IMR-90 (cell line): ENCODE measurements around the gene S100A4. TPM values are rescaled to one million over a fixed set of nuclear protein-coding genes. Genes with fewer than 3 reads are reported as not detected.

Experiments used
- ATAC-seq: fragments of 200-7000 bp; cut with Tn5 transposase; 2 replicates; pipeline ENCODE4 v1.9.1; 2020; ENCODE audit warnings: low read depth, mild to moderate bottlenecking, moderate library complexity
- BruUV-seq: library from RNA; stranded (reverse); fragments of 400-500 nt; replicated peaks from 2 replicates; lab custom pipeline; 2021; lab: Mats Ljungman, UMichigan
- CTCF ChIA-PET: fragments of 300-600 bp; formaldehyde crosslinking; extraction: SDS; loops from one replicate; lab custom pipeline; 2021; ENCODE audit warnings: antibody characterized with exemption; lab: Yijun Ruan, JAX
- POLR2A ChIA-PET: fragments of 300-600 bp; sonication (Branson Sonifier 250); formaldehyde crosslinking; loops from one replicate; lab custom pipeline; 2022; ENCODE audit warnings: antibody characterized with exemption; ENCODE audit not compliant: unreplicated experiment; lab: Charles Lee
- DNase-seq: peaks from one replicate; pipeline ENCODE4 v3.0.0; 2013
- H2AFZ ChIP-seq: replicated peaks from 2 replicates; pipeline ENCODE3; 2013; ENCODE audit warnings: low read length, mild to moderate bottlenecking; ENCODE audit not compliant: poor library complexity
- H2AK5ac ChIP-seq: 2 replicates; pipeline ENCODE4 v1.6.1; 2013; ENCODE audit warnings: low read depth, low read length, inconsistent platforms
- H2AK9ac ChIP-seq: replicated peaks from 2 replicates; pipeline ENCODE3; 2013; ENCODE audit warnings: mild to moderate bottlenecking, low read depth, low read length, moderate library complexity; ENCODE audit not compliant: poor library complexity
- H2BK120ac ChIP-seq: 2 replicates; pipeline ENCODE4 v1.6.1; 2013; ENCODE audit warnings: low read depth, low read length, inconsistent platforms
- H2BK15ac ChIP-seq: 3 replicates; pipeline ENCODE4 v1.6.1; 2013; ENCODE audit warnings: low read depth, low read length, inconsistent platforms
- H2BK20ac ChIP-seq: 2 replicates; pipeline ENCODE4 v1.6.1; 2013; ENCODE audit warnings: low read depth, mild to moderate bottlenecking, inconsistent platforms, low read length, moderate library complexity
- H2BK5ac ChIP-seq: 2 replicates; pipeline ENCODE4 v1.6.1; 2013; ENCODE audit warnings: mild to moderate bottlenecking, low read depth, low read length, inconsistent platforms; ENCODE audit not compliant: poor library complexity, severe bottlenecking
- H3K14ac ChIP-seq: replicated peaks from 2 replicates; pipeline ENCODE4 v1.6.1; 2013; ENCODE audit warnings: low read depth, low read length, inconsistent platforms
- H3K18ac ChIP-seq: 2 replicates; pipeline ENCODE4 v1.6.1; 2013; ENCODE audit warnings: low read depth, low read length, control low read depth
- H3K23ac ChIP-seq: 2 replicates; pipeline ENCODE4 v1.6.1; 2013; ENCODE audit warnings: low read depth, low read length, inconsistent platforms
- H3K27ac ChIP-seq: 2 replicates; pipeline ENCODE4 v1.5.1; 2013; ENCODE audit warnings: mild to moderate bottlenecking, control low read depth, low read length; ENCODE audit not compliant: insufficient read depth
- H3K27me3 ChIP-seq: 2 replicates; pipeline ENCODE4 v1.6.1; 2013; ENCODE audit warnings: low read length; ENCODE audit not compliant: control insufficient read depth, insufficient read depth
- H3K36me3 ChIP-seq: 2 replicates; pipeline ENCODE4 v1.6.1; 2013; ENCODE audit warnings: low read length, mixed read lengths; ENCODE audit not compliant: control insufficient read depth, insufficient read depth
- H3K4ac ChIP-seq: 2 replicates; pipeline ENCODE4 v1.6.1; 2013; ENCODE audit warnings: low read depth, low read length, inconsistent platforms
- H3K4me1 ChIP-seq: 2 replicates; pipeline ENCODE4 v1.6.1; 2013; ENCODE audit warnings: low read length, mixed read lengths; ENCODE audit not compliant: control insufficient read depth, insufficient read depth
- H3K4me2 ChIP-seq: 2 replicates; pipeline ENCODE4 v1.6.1; 2013; ENCODE audit warnings: low read depth, mild to moderate bottlenecking, control low read depth, low read length, moderate library complexity
- H3K4me3 ChIP-seq: 2 replicates; pipeline ENCODE4 v1.5.1; 2013; ENCODE audit warnings: low read depth, mild to moderate bottlenecking, control low read depth, low read length, moderate library complexity; ENCODE audit not compliant: insufficient read depth
- H3K56ac ChIP-seq: 2 replicates; pipeline ENCODE4 v1.6.1; 2013; ENCODE audit warnings: low read length, inconsistent platforms; ENCODE audit not compliant: insufficient read depth; ENCODE audit errors: extremely low read depth
- H3K79me1 ChIP-seq, 2 experiments: 2 replicates each; pipeline ENCODE4 v1.6.1; 2013; ENCODE audit warnings: low read length in 2 of 2, inconsistent platforms in 1 of 2, low read depth in 1 of 2
- H3K9ac ChIP-seq: 2 replicates; pipeline ENCODE4 v1.6.1; 2013; ENCODE audit warnings: low read depth, low read length, control low read depth
- H3K9me1 ChIP-seq: 2 replicates; pipeline ENCODE4 v1.6.1; 2013; ENCODE audit warnings: low read length, inconsistent platforms; ENCODE audit not compliant: insufficient read depth
- H3K9me3 ChIP-seq: 2 replicates; pipeline ENCODE4 v1.6.1; 2013; ENCODE audit warnings: low read length; ENCODE audit not compliant: control insufficient read depth, insufficient read depth
- H4K20me1 ChIP-seq: 2 replicates; pipeline ENCODE4 v1.6.1; 2013; ENCODE audit warnings: low read length, inconsistent platforms; ENCODE audit not compliant: insufficient read depth
- H4K5ac ChIP-seq: 2 replicates; pipeline ENCODE4 v1.6.1; 2013; ENCODE audit warnings: mild to moderate bottlenecking, low read depth, low read length, control low read depth
- H4K8ac ChIP-seq, 2 experiments: 2 replicates each; pipeline ENCODE4 v1.6.1; 2013; ENCODE audit warnings: low read depth in 2 of 2, low read length in 2 of 2, control low read depth in 1 of 2, inconsistent platforms in 1 of 2
- H4K91ac ChIP-seq: 2 replicates; pipeline ENCODE4 v1.6.1; 2013; ENCODE audit warnings: low read depth, low read length, inconsistent platforms; ENCODE audit not compliant: insufficient read depth
- BHLHE40 ChIP-seq: fragments of 150-350 bp; IDR thresholded peaks from 2 replicates; pipeline ENCODE4 v1.6.1; 2016; ENCODE audit warnings: mild to moderate bottlenecking, low read depth, low read length
- CEBPB ChIP-seq: IDR thresholded peaks from 2 replicates; pipeline ENCODE4 v1.6.1; 2012; ENCODE audit warnings: low read depth, low read length, improper control_type of control experiment
- CHD1 ChIP-seq: IDR thresholded peaks from 2 replicates; pipeline ENCODE4 v1.6.1; 2012; ENCODE audit warnings: low read depth, low read length, improper control_type of control experiment
- MAZ ChIP-seq: IDR thresholded peaks from 2 replicates; pipeline ENCODE4 v1.6.1; 2012; ENCODE audit warnings: low read depth, mild to moderate bottlenecking, low read length, improper control_type of control experiment, moderate library complexity, borderline replicate concordance
- NFE2L2 ChIP-seq: fragments of 150-350 bp; IDR thresholded peaks from 2 replicates; pipeline ENCODE4 v1.6.1; 2016; ENCODE audit warnings: low read depth, mild to moderate bottlenecking, low read length
- POLR2A ChIP-seq: IDR thresholded peaks from 2 replicates; pipeline ENCODE4 v1.6.1; 2012; ENCODE audit warnings: mild to moderate bottlenecking, low read depth, low read length
- RCOR1 ChIP-seq: IDR thresholded peaks from 2 replicates; pipeline ENCODE4 v1.6.1; 2012; ENCODE audit warnings: mild to moderate bottlenecking, low read length, improper control_type of control experiment; ENCODE audit not compliant: insufficient replicate concordance
- RFX5 ChIP-seq: IDR thresholded peaks from 2 replicates; pipeline ENCODE4 v1.8.0; 2012; ENCODE audit warnings: low read depth, mild to moderate bottlenecking, low read length, moderate library complexity
- SMC3 ChIP-seq: fragments of 150-350 bp; IDR thresholded peaks from 2 replicates; pipeline ENCODE4 v1.6.1; 2016; ENCODE audit warnings: low read depth, mild to moderate bottlenecking, antibody characterized with exemption, low read length, moderate library complexity
- WGBS, 2 experiments: methylation state at CpG; one replicate each; pipeline versions ENCODE4 v1.1.5 to v1.1.7; 2013; ENCODE audit warnings: missing lambda C conversion rate in 2 of 2; ENCODE audit not compliant: insufficient read length in 1 of 2; ENCODE audit errors: extremely low coverage in 2 of 2; 5-methylcytosine and 5-hydroxymethylcytosine counted together
- dilution Hi-C: fragments of 300-500 bp; cut with HindIII; formaldehyde crosslinking; loops from one replicate; pipeline ENCODE4 v1.14.3; 2018; ENCODE audit warnings: low sequenced_read_pairs; ENCODE audit not compliant: unreplicated experiment
- in situ Hi-C: fragments of 300-500 bp; cut with MboI; formaldehyde crosslinking; loops from 3 replicates; pipeline ENCODE4 v1.14.3; 2019; ENCODE audit warnings: low sequenced_read_pairs, inconsistent platforms, mixed read lengths
- intact Hi-C: fragments of 100-400 bp; cut with micrococcal nuclease; formaldehyde crosslinking; loops from 2 replicates; pipeline ENCODE4 v1.10.0; 2022
- polyA plus RNA-seq, 3 experiments: library from polyadenylated mRNA; depleted of rRNA; stranded (reverse); fragments of >200 nt; gene quantifications; 2 replicates each; pipeline ENCODE4 v1.2.3, GENCODE V29; 2012; ENCODE audit warnings: low replicate concordance in 1 of 3
- total RNA-seq: library from RNA; depleted of rRNA; stranded (reverse); fragments of >200 nt; gene quantifications from 2 replicates; pipeline ENCODE4 v1.2.3, GENCODE V29; 2012
- TF ChIP-seq, protein P1 (sequence below): conservative IDR thresholded peaks from 2 replicates; pipeline ENCODE4 v1.5.1; 2012; ENCODE audit warnings: mild to moderate bottlenecking, low read depth, low read length, improper control_type of control experiment
- TF ChIP-seq, protein P2 (sequence below): fragments of 150-350 bp; IDR thresholded peaks from 2 replicates; pipeline ENCODE4 v1.6.1; 2016; ENCODE audit warnings: low read depth, mild to moderate bottlenecking, low read length, moderate library complexity, borderline replicate concordance

The S100A4 gene
- total and polyA plus RNA-seq, 2 of the 4 experiments (the other 2 are of a cell fraction): 5.6 to 16.6 TPM

DNA sequence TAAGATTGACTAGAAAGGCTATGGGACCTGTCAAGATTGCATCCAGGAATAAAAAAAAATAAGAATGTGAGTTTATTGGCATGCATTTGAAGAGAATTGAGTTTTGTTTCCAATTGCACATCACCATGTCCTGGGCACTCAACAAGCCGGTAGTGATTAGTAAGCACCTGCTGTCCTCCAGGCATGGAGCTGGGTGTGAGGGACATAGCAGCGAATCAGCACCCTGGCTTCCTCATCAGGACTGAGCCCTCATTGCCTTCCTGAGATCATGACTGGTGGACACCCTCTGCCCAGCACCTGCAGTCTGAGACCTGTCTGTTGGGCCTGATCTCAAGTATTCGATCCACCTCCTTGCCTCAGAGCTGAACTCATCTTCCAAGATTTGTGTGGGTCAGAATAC, 36.6 kb downstream of the S100A4 start:
- Histone ChIP-seq H2BK20ac (peak overlapping the region; percentile 54), H3K9me1 (peaks cover 12% of the 10 kb centered on the region), H3K56ac (no peak overlapping the region), H3K27ac (no peak overlapping the region), H3K23ac (no peak overlapping the region), H4K91ac (peak overlapping the region; percentile 18; the same call in 1 of the 2 replicates), H3K18ac (no peak overlapping the region), H4K20me1 (no peaks in the 10 kb centered on the region), H2AFZ (peak overlapping the region; percentile 57), H4K8ac (no peak overlapping the region), H3K14ac (no peak overlapping the region), H4K5ac (no peak overlapping the region), H2BK120ac (peak overlapping the region; percentile 46; the same call in 1 of the 2 replicates), H2BK15ac (peak overlapping the region; percentile 46; the same call in 1 of the 3 replicates), H3K79me1 (peaks cover 0 to 4% of the 10 kb centered on the region in 2 experiments; a peak in 1 of 4 replicates), H3K9ac (no peak overlapping the region), H2AK9ac (no peak overlapping the region), H3K36me3 (no peaks in the 10 kb centered on the region), H2AK5ac (peak overlapping the region; percentile 88), H3K4ac (no peak overlapping the region; the same call in 1 of the 2 replicates), H2BK5ac (no peak overlapping the region), H3K27me3 (no peaks in the 10 kb centered on the region), H3K4me2 (no peak overlapping the region), H3K4me1 (peaks cover 23% of the 10 kb centered on the region), H3K9me3 (no peaks in the 10 kb centered on the region), H3K4me3 (no peak overlapping the region)
- ChIA-PET CTCF (no interaction called here), POLR2A (no interaction called here)
- DNase-seq: no peak
- no TSS peak for BruUV-seq
- TF ChIP-seq RFX5: no peak
- no peak for TF ChIP-seq CHD1
- no peak for TF ChIP-seq BHLHE40
- TF ChIP-seq, protein P1, sequence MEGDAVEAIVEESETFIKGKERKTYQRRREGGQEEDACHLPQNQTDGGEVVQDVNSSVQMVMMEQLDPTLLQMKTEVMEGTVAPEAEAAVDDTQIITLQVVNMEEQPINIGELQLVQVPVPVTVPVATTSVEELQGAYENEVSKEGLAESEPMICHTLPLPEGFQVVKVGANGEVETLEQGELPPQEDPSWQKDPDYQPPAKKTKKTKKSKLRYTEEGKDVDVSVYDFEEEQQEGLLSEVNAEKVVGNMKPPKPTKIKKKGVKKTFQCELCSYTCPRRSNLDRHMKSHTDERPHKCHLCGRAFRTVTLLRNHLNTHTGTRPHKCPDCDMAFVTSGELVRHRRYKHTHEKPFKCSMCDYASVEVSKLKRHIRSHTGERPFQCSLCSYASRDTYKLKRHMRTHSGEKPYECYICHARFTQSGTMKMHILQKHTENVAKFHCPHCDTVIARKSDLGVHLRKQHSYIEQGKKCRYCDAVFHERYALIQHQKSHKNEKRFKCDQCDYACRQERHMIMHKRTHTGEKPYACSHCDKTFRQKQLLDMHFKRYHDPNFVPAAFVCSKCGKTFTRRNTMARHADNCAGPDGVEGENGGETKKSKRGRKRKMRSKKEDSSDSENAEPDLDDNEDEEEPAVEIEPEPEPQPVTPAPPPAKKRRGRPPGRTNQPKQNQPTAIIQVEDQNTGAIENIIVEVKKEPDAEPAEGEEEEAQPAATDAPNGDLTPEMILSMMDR: no peak
- no peak for TF ChIP-seq MAZ
- TF ChIP-seq SMC3: no peak
- TF ChIP-seq POLR2A: no peak
- TF ChIP-seq, protein P2, sequence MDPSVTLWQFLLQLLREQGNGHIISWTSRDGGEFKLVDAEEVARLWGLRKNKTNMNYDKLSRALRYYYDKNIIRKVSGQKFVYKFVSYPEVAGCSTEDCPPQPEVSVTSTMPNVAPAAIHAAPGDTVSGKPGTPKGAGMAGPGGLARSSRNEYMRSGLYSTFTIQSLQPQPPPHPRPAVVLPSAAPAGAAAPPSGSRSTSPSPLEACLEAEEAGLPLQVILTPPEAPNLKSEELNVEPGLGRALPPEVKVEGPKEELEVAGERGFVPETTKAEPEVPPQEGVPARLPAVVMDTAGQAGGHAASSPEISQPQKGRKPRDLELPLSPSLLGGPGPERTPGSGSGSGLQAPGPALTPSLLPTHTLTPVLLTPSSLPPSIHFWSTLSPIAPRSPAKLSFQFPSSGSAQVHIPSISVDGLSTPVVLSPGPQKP: no peak
- TF ChIP-seq CEBPB: no peak
- no peak for TF ChIP-seq RCOR1
- TF ChIP-seq NFE2L2: no peak
- intact Hi-C loops: loop anchor here (10.0 kb wide), 1 partner anchor 476 kb away; the partner anchor contains the start of gene RAB13
- 100% methylated on average over 2 of the region's 3 CpGs; no CpG with 5 or more reads in 1 of the 2 experiments for WGBS, 2 experiments
- ATAC-seq: no peak
- dilution Hi-C loops: no loop called here
- in situ Hi-C loops: loop anchor here (5.0 kb wide), 1 partner anchor 238 kb away; no protein-coding TSS in a partner anchor
